ENCODE data around the gene LRRC39. TPM values are rescaled to one million over a fixed set of nuclear protein-coding genes. Genes with fewer than 3 reads are reported as not detected.

LRRC39 gene
- total and polyA plus RNA-seq, 9 donors, result 0.18 to 1.9 (median 0.60) TPM

DNA sequence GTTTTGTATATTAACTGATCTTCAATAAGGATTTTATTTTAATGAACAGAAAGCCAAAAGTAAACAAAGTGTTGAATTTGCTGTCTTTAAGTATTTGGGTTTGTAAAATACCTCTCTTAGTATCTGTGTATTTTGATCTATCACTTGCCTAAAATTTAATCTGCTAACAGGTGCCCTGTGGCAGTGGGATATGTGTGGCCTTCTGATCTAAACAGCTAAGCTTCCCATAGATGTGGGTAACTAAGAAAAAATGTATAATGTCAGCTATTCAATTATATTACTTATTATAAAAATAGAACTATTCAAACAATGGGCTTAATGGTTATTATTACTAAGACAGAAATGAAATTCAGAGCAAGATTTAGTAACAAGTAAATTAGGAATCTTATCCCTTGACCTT lies 15.2 kb downstream of the LRRC39 start:
- no peak overlapping the region for H3K27ac ChIP-seq
- intact Hi-C loops (cut with DNase I), result no loop called here
- DNase-seq, result no peak
- TF ChIP-seq, protein P1, sequence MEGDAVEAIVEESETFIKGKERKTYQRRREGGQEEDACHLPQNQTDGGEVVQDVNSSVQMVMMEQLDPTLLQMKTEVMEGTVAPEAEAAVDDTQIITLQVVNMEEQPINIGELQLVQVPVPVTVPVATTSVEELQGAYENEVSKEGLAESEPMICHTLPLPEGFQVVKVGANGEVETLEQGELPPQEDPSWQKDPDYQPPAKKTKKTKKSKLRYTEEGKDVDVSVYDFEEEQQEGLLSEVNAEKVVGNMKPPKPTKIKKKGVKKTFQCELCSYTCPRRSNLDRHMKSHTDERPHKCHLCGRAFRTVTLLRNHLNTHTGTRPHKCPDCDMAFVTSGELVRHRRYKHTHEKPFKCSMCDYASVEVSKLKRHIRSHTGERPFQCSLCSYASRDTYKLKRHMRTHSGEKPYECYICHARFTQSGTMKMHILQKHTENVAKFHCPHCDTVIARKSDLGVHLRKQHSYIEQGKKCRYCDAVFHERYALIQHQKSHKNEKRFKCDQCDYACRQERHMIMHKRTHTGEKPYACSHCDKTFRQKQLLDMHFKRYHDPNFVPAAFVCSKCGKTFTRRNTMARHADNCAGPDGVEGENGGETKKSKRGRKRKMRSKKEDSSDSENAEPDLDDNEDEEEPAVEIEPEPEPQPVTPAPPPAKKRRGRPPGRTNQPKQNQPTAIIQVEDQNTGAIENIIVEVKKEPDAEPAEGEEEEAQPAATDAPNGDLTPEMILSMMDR (IDR thresholded peaks at IDR 0.05), result no peak
- no peak for TF ChIP-seq POLR2A (IDR thresholded peaks at IDR 0.05)
- no peaks in the 10 kb centered on the region for H3K4me1 ChIP-seq (ENCODE audit: insufficient read depth)
- peaks cover 0 to 3% of the 10 kb centered on the region in 2 donors for H3K9me3 ChIP-seq
- no peaks in the 10 kb centered on the region for H3K36me3 ChIP-seq
- no peak overlapping the region for H3K4me3 ChIP-seq
- no peaks in the 10 kb centered on the region for H3K27me3 ChIP-seq

DNA sequence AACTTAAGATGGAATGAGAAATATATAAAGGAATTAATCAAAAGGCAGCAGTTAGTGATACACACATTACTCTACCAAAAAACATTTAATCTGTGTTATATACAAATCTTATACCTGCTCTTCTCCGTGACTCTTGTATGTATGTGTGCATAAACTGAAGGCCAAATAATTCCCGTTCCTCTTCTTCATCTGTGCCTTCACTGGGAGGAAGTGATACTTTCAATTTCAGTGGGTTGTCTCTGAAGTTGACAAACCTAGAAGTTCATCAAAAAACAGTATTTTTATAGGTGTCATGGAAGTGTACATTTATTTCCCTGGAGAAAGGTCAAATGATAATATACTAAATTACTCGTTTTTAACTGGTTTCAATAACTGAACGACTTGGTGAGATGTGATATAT lies 25.8 kb downstream of the LRRC39 start:
- Histone ChIP-seq H3K27ac (no peak overlapping the region), H3K27me3 (no peaks in the 10 kb centered on the region), H3K4me3 (no peak overlapping the region), H3K4me1 (ENCODE audit: insufficient read depth) (no peaks in the 10 kb centered on the region), H3K36me3 (no peaks in the 10 kb centered on the region), H3K9me3 (no peaks in the 10 kb centered on the region)
- WGBS, 3 donors, result 71 to 81% (median 78%) methylated on average over 4 of the region's 4 CpGs
- no peak for DNase-seq
- intact Hi-C loops (cut with DNase I), result no loop called here
- TF ChIP-seq, protein P1 (IDR thresholded peaks at IDR 0.05), result no peak
- TF ChIP-seq EP300 (IDR thresholded peaks at IDR 0.05), result no peak
- TF ChIP-seq POLR2A (IDR thresholded peaks at IDR 0.05), result no peak

DNA sequence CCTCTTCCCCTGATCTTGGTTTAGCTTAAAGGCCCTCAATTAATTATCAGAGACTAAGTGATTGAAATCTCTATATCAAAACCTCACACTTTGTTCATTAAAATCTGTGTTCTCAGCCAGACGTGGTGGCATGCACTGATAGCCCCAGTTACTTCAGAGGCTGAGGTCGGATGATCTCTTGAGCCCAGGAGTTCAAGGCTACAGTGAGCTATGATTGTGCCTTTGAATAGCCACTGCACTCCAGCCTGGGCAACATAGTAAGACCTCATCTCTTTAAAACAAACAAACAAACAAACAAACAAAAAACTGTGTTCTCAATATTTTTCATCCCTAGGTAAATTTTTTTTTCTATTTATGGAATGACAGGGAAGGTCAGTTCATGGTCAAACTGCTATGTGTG lies 26.4 kb downstream of the LRRC39 start:
- H3K4me3 ChIP-seq, result no peak overlapping the region
- no peak for DNase-seq
- H3K9me3 ChIP-seq, result no peaks in the 10 kb centered on the region
- no peak overlapping the region for H3K27ac ChIP-seq
- 43 to 54% (median 49%) methylated on average over 2 of the region's 2 CpGs for WGBS, 3 donors
- H3K4me1 ChIP-seq (ENCODE audit: insufficient read depth), result no peaks in the 10 kb centered on the region
- H3K27me3 ChIP-seq, result no peaks in the 10 kb centered on the region
- TF ChIP-seq, protein P1 (IDR thresholded peaks at IDR 0.05), result no peak
- TF ChIP-seq POLR2A (IDR thresholded peaks at IDR 0.05), result no peak
- no peak for TF ChIP-seq EP300 (IDR thresholded peaks at IDR 0.05)
- H3K36me3 ChIP-seq, result no peaks in the 10 kb centered on the region
- intact Hi-C loops (cut with DNase I), result no loop called here

DNA sequence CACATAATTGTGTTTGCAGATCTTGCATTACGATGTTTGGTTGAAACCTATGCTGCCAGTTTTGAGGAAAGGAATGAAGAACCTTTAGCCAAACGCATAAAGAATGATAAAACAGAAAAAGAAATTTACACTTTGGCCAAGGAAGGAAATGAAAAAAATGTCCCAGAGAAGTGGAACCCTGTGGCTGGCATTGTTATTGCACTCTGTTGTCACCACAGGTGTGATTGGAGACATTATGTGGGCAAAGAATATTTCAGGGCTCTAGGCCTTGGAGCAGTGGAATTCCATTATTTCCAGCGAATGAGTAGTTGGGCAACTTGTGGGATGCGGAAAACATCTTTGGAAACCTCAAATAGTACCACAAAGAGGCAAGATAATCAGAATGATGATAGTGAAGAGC lies 30.2 kb downstream of the LRRC39 start:
- DNase-seq, result no peak
- intact Hi-C loops (cut with DNase I), result no loop called here
- no peaks in the 10 kb centered on the region for H3K27me3 ChIP-seq
- no peak overlapping the region for H3K4me3 ChIP-seq
- no peaks in the 10 kb centered on the region for H3K4me1 ChIP-seq (ENCODE audit: insufficient read depth)
- TF ChIP-seq, protein P1 (IDR thresholded peaks at IDR 0.05), result no peak
- no peak for TF ChIP-seq POLR2A (IDR thresholded peaks at IDR 0.05)
- no peak for TF ChIP-seq EP300 (IDR thresholded peaks at IDR 0.05)
- no peaks in the 10 kb centered on the region for H3K36me3 ChIP-seq
- H3K27ac ChIP-seq, result no peak overlapping the region
- H3K9me3 ChIP-seq, result no peaks in the 10 kb centered on the region
- WGBS, 3 donors, result 88 to 89% (median 88%) methylated on average over 4 of the region's 4 CpGs

DNA sequence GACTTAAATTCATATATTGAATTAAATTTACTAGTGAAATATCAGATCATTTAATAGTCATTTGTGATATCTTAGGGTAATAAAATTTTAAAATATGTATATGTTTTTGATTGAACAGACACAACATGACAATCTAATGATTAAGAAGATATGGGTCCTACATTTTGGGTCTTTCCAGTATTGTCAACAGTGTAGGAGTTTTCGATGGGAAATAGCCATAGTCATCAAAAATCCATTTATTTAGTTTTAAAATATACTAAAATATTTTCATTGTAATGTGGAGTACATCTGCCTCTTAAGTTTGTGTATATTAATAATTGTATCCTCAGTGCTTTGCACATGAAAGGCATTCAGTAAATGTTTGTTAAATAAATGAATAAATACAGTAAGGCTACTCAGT lies 31.1 kb downstream of the LRRC39 start:
- no peaks in the 10 kb centered on the region for H3K9me3 ChIP-seq
- no peak overlapping the region for H3K27ac ChIP-seq
- WGBS, 3 donors, result 88 to 93% (median 92%) methylated on average over 1 of the region's 1 CpG
- no peak overlapping the region for H3K4me3 ChIP-seq
- intact Hi-C loops (cut with DNase I), result no loop called here
- no peak for DNase-seq
- TF ChIP-seq POLR2A (IDR thresholded peaks at IDR 0.05) (no peak), EP300 (IDR thresholded peaks at IDR 0.05) (no peak)
- TF ChIP-seq, protein P1 (IDR thresholded peaks at IDR 0.05), result no peak
- no peaks in the 10 kb centered on the region for H3K4me1 ChIP-seq (ENCODE audit: insufficient read depth)
- no peaks in the 10 kb centered on the region for H3K36me3 ChIP-seq
- H3K27me3 ChIP-seq, result no peaks in the 10 kb centered on the region
